Superior temporal gyrus (tissue), 1 donor: ENCODE measurements around the gene PSMD5.
"Not testable (repeated sequence)": the region's sequence is repeated elsewhere in the genome, so short reads cannot be mapped to it uniquely, and the experiment has no call there.

Experiments used
- DNase-seq: peaks from one replicate; pipeline ENCODE4 v3.0.0-alpha.2; 2016; ENCODE audit errors: extremely low spot score

Gene PSMD5

GRCh38 chr9:120807607-120808379, 34.9 kb downstream of the PSMD5 start:
- no peak for DNase-seq

- DNase-seq, result not testable (repeated sequence)
Measured at GRCh38 chr9:120804784-120805363, 37.8 kb downstream of the PSMD5 start.

- no peak for DNase-seq
Measured at GRCh38 chr9:120801441-120801840, 41.3 kb downstream of the PSMD5 start.

- peak; percentile 92 for DNase-seq
Measured at GRCh38 chr9:120792898-120793765, 49.6 kb downstream of the PSMD5 start, which contains the start of gene FBXW2. FBXW2 (minus strand) TSS chr9:120793416; CDS start chr9:120788258, 5,158 bp downstream.

GRCh38 chr9:120791161-120791560, 51.6 kb downstream of the PSMD5 start:
- no peak for DNase-seq

GRCh38 chr9:120787933-120788332, 54.8 kb downstream of the PSMD5 start:
- no peak for DNase-seq

GRCh38 chr9:120783602-120784047, 59.1 kb downstream of the PSMD5 start:
- DNase-seq, result no peak

- DNase-seq, result no peak
Measured at GRCh38 chr9:120781236-120781635, 61.5 kb downstream of the PSMD5 start.

- no peak for DNase-seq
Measured at GRCh38 chr9:120780367-120780766, 62.4 kb downstream of the PSMD5 start.

GRCh38 chr9:120779227-120779626, 63.5 kb downstream of the PSMD5 start:
- DNase-seq, result no peak

- no peak for DNase-seq
Measured at GRCh38 chr9:120778758-120779157, 64.0 kb downstream of the PSMD5 start.

GRCh38 chr9:120777229-120777628, 65.5 kb downstream of the PSMD5 start:
- DNase-seq, result no peak

- no peak for DNase-seq
Measured at GRCh38 chr9:120776788-120777187, 65.9 kb downstream of the PSMD5 start.

GRCh38 chr9:120775859-120776258, 66.9 kb downstream of the PSMD5 start:
- DNase-seq, result no peak

GRCh38 chr9:120774719-120775118, 68.0 kb downstream of the PSMD5 start:
- DNase-seq, result no peak

GRCh38 chr9:120773256-120773655, 69.5 kb downstream of the PSMD5 start:
- no peak for DNase-seq

GRCh38 chr9:120770931-120771330, 71.8 kb downstream of the PSMD5 start:
- no peak for DNase-seq

- DNase-seq, result no peak
Measured at GRCh38 chr9:120768886-120769285, 73.8 kb downstream of the PSMD5 start.

- no peak for DNase-seq
Measured at GRCh38 chr9:120768247-120768646, 74.5 kb downstream of the PSMD5 start.

- DNase-seq, result no peak
Measured at GRCh38 chr9:120767451-120767850, 75.3 kb downstream of the PSMD5 start.
